ENCODE data around the gene SNAP47. TPM values are rescaled to one million over a fixed set of nuclear protein-coding genes. Genes with fewer than 3 reads are reported as not detected.
A peak's percentile ranks its signal among the peaks of the same experiment; 100 is the strongest.

The SNAP47 gene
- total and polyA plus RNA-seq, 9 of the 15 experiments (the other 6 are each of a cell fraction or from before 2014, with no cell fraction given) = 2.5 to 41.3 (median 32.6) TPM

GRCh38 chr1:227786673-227787512 lies 51.7 kb downstream of the SNAP47 start (continued):
- no peak for TF ChIP-seq ETS1 (conservative IDR thresholded peaks at IDR 0.05; ENCODE audit: control insufficient read depth, low read depth, low read length)
- TF ChIP-seq MED1 (CRISPR knock-in tag; IDR thresholded peaks at IDR 0.05; ENCODE audit: borderline replicate concordance) = no peak
- no peak for TF ChIP-seq ZNF324 (CRISPR knock-in tag; IDR thresholded peaks at IDR 0.05)
- TF ChIP-seq ZNF274 (IDR thresholded peaks at IDR 0.05; ENCODE audit: borderline replicate concordance, low read depth, low read length) = no peak
- no peak for TF ChIP-seq CEBPZ (IDR thresholded peaks at IDR 0.05; ENCODE audit: borderline replicate concordance, low read depth, low read length)
- TF ChIP-seq TRIM28 (IDR thresholded peaks at IDR 0.05) = no peak
- 0 out of 2 replicates have a peak, but pooled peaks have one; percentile 14 for TF ChIP-seq ARID4B (CRISPR knock-in tag; IDR thresholded peaks at IDR 0.05)
- no peak for TF ChIP-seq REST (IDR thresholded peaks at IDR 0.05; ENCODE audit: borderline replicate concordance)
- TF ChIP-seq REST (CRISPR knock-in tag; IDR thresholded peaks at IDR 0.05; ENCODE audit: low read depth) = no peak
